ENCODE measurements around the gene HMCN2.

GRCh38 chr9:130232899-130233586 lies 32.5 kb upstream of the HMCN2 start:
- TF ChIP-seq CTCF (IDR thresholded peaks at IDR 0.05), result no peak
- TF ChIP-seq EP300 (IDR thresholded peaks at IDR 0.05), result no peak

Measured in suprapubic skin (tissue), 3 donors.